ENCODE data around the gene FYCO1.

The FYCO1 gene

DNA sequence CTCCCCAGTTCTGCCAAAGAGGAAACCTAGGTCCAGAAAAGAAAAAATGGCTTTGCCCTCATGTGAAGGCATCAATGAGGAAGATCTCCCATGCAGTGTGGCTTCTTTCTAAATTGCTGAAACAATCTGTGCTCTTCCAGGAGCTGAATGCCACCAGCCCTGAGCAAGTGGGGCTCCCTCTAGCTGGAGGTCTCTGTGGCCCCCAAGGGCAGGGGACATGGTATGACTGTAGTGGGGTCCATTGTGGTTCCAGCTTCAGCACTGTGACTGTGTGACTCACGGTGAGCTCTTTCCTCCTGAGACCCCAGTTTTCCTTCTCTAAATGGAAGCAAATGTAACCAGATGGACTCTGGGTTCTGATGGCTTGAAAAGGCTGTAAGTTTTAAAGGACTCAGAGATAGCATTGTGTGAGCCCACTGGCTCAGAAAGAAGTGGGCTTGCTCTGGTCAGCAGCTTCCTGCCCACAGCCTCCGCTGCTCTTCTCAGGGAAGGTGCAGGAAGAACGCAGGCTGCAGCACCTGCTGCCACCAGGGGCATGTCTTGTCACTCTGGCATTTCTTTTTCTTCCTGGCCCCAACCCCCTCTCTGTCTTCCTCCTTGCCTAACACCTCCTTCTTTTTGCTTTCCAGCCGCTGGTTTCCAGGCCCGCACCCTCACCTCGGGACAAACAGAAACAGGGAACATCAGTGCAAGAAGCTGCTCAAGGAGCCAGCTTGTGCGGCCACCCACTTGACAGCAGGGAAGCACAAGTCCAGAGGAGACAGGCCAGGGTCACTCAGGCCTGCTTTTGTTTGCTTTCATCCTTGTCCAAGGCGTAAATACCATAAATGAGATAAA lies 58.2 kb downstream of the FYCO1 start:
- TF ChIP-seq POLR2AphosphoS5 (IDR thresholded peaks at IDR 0.05; ENCODE audit: borderline replicate concordance, low read depth, low read length), result no peak
- TF ChIP-seq FOXP2 (optimal IDR thresholded peaks at IDR 0.05; ENCODE audit: control extremely low read depth, extremely low read length, insufficient read depth), result no peak
- TF ChIP-seq EZH2 (IDR thresholded peaks at IDR 0.05), result no peak
- Histone ChIP-seq H3K4me3 (no peak overlapping the region), H3K27ac (no peak overlapping the region), H3K36me3 (ENCODE audit: insufficient read depth, low read length) (no peaks in the 10 kb centered on the region; the same call in 1 of the 2 replicates), H3K9ac (ENCODE audit: insufficient read length) (no peak overlapping the region), H3K9me3 (ENCODE audit: low read depth, low read length) (no peaks in the 10 kb centered on the region)
- DNase-seq (ENCODE audit: low read depth, low spot score), result no peak

DNA sequence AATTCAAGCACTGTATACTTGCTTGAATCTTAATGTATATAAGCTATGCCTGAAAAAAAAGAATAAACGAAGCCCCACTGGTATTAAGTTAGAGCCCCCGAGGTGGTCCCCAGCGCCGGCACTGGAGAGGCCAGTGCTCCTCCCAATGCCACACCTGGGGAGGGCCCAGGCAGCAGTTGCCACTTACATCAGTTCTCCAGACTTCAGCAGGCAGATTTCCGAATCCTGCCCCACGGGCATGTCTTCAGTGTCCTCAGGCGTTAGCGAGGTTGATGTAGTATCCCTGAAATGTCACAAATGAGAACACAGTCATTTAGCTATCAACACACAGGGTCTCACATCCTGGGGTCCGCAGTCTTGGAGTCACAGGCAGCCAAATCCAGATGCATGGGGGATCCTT lies 59.4 kb downstream of the FYCO1 start:
- TF ChIP-seq FOXP2 (optimal IDR thresholded peaks at IDR 0.05; ENCODE audit: control extremely low read depth, extremely low read length, insufficient read depth) (no peak), EZH2 (IDR thresholded peaks at IDR 0.05) (no peak), POLR2AphosphoS5 (IDR thresholded peaks at IDR 0.05; ENCODE audit: borderline replicate concordance, low read depth, low read length) (no peak)
- Histone ChIP-seq H3K4me3 (no peak overlapping the region), H3K9ac (ENCODE audit: insufficient read length) (no peak overlapping the region), H3K36me3 (ENCODE audit: insufficient read depth, low read length) (no peaks in the 10 kb centered on the region; the same call in 1 of the 2 replicates), H3K27ac (no peak overlapping the region), H3K9me3 (ENCODE audit: low read depth, low read length) (no peaks in the 10 kb centered on the region)
- no peak for DNase-seq (ENCODE audit: low read depth, low spot score)

GRCh38 chr3:45933591-45933990 lies 62.0 kb downstream of the FYCO1 start:
- no peak for DNase-seq (ENCODE audit: low read depth, low spot score)
- Histone ChIP-seq H3K36me3 (ENCODE audit: insufficient read depth, low read length) (no peaks in the 10 kb centered on the region; the same call in 1 of the 2 replicates), H3K4me3 (no peak overlapping the region), H3K9me3 (ENCODE audit: low read depth, low read length) (no peaks in the 10 kb centered on the region), H3K27ac (no peak overlapping the region), H3K9ac (ENCODE audit: insufficient read length) (no peak overlapping the region)
- TF ChIP-seq EZH2 (IDR thresholded peaks at IDR 0.05) (no peak), FOXP2 (optimal IDR thresholded peaks at IDR 0.05; ENCODE audit: control extremely low read depth, extremely low read length, insufficient read depth) (no peak), POLR2AphosphoS5 (IDR thresholded peaks at IDR 0.05; ENCODE audit: borderline replicate concordance, low read depth, low read length) (no peak)

DNA sequence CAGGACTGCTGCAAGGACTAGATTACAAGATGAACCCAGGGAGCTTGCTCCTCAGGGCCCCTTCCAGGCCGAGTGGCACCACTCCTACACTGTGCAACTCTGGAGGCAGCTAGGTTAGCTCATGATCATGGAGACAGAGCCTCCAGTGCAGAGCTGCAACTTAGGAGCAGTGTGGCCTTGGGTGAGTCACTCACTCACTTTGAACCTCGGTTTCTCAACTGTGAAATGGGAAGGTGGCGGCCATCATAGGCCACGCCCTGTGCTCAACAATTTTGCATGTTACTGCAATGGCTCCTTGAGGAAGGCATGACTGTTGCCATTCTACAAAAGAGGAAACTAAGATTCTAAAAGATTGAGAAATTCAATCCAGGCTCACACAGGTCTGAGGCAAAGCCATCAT lies 63.5 kb downstream of the FYCO1 start:
- H3K9ac ChIP-seq (ENCODE audit: insufficient read length), result no peak overlapping the region
- H3K4me3 ChIP-seq, result no peak overlapping the region
- no peak overlapping the region for H3K27ac ChIP-seq
- H3K9me3 ChIP-seq (ENCODE audit: low read depth, low read length), result no peaks in the 10 kb centered on the region
- TF ChIP-seq POLR2AphosphoS5 (IDR thresholded peaks at IDR 0.05; ENCODE audit: borderline replicate concordance, low read depth, low read length) (no peak), EZH2 (IDR thresholded peaks at IDR 0.05) (no peak), FOXP2 (optimal IDR thresholded peaks at IDR 0.05; ENCODE audit: control extremely low read depth, extremely low read length, insufficient read depth) (no peak)
- H3K36me3 ChIP-seq (ENCODE audit: insufficient read depth, low read length), result no peaks in the 10 kb centered on the region; the same call in 1 of the 2 replicates
- no peak for DNase-seq (ENCODE audit: low read depth, low spot score)

DNA sequence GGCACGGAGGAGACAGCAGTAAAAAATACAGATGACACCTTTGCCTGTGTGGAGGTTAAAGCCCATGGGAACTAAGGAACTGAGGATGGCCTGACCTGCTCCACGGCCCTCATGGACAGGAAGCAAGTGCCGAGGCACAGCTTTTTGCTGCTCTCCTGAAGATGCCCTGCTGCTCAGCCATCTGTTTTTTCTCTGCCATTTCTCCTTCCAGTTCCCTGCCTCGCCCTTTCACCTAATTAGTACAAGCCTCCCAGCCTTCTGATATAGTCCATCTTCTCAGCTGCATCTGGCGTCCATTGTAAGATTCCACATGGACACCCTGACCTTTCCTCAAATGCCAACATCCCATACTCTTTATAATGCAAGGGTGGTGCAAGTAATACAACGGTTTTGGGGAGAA lies 64.1 kb downstream of the FYCO1 start:
- no peak for DNase-seq (ENCODE audit: low read depth, low spot score)
- Histone ChIP-seq H3K27ac (no peak overlapping the region), H3K4me3 (no peak overlapping the region), H3K36me3 (ENCODE audit: insufficient read depth, low read length) (no peaks in the 10 kb centered on the region; the same call in 1 of the 2 replicates), H3K9ac (ENCODE audit: insufficient read length) (no peak overlapping the region), H3K9me3 (ENCODE audit: low read depth, low read length) (no peaks in the 10 kb centered on the region)
- TF ChIP-seq FOXP2 (optimal IDR thresholded peaks at IDR 0.05; ENCODE audit: control extremely low read depth, extremely low read length, insufficient read depth) (no peak), EZH2 (IDR thresholded peaks at IDR 0.05) (no peak), POLR2AphosphoS5 (IDR thresholded peaks at IDR 0.05; ENCODE audit: borderline replicate concordance, low read depth, low read length) (no peak)

DNA sequence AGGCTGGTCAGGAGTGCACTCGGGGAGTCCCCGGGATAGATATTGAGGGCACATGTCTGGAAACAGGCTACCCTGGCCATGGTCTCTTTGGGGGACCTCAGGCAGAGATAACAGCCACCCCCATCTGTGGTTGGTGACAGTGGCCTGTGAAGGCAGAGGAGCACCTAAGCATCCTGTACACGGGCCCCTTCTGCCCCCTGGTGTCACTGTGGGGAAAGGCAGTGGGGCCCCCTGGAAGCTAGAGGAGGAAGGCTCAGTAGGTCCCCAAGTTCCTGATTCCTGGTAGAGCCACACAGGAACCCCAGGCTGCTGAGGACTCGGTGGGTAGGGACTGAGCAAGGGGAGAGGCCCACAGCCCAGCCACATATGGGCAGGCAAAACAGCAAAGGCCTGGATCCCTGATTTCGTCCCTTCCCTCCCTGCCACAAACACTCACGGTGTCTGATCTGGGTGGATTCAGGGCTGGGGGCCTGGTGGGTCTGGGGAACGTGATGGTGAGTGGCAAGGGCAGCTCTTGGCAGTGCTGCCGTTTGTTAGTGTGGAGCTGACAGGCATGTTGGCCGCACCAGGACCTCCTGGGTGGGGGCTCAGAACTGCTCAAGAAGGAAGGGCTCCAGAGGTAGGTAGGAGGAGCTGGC lies 66.5 kb downstream of the FYCO1 start:
- Histone ChIP-seq H3K27ac (no peak overlapping the region), H3K36me3 (ENCODE audit: insufficient read depth, low read length) (no peaks in the 10 kb centered on the region; the same call in 1 of the 2 replicates), H3K9ac (ENCODE audit: insufficient read length) (no peak overlapping the region), H3K9me3 (ENCODE audit: low read depth, low read length) (no peaks in the 10 kb centered on the region), H3K4me3 (no peak overlapping the region)
- no peak for DNase-seq (ENCODE audit: low read depth, low spot score)
- TF ChIP-seq FOXP2 (optimal IDR thresholded peaks at IDR 0.05; ENCODE audit: control extremely low read depth, extremely low read length, insufficient read depth) (no peak), EZH2 (IDR thresholded peaks at IDR 0.05) (no peak), POLR2AphosphoS5 (IDR thresholded peaks at IDR 0.05; ENCODE audit: borderline replicate concordance, low read depth, low read length) (no peak)

- no peak for TF ChIP-seq FOXP2 (optimal IDR thresholded peaks at IDR 0.05; ENCODE audit: control extremely low read depth, extremely low read length, insufficient read depth)
- no peak overlapping the region for H3K4me3 ChIP-seq
- H3K9me3 ChIP-seq (ENCODE audit: low read depth, low read length), result no peaks in the 10 kb centered on the region
- no peak overlapping the region for H3K9ac ChIP-seq (ENCODE audit: insufficient read length)
- no peak overlapping the region for H3K27ac ChIP-seq
- peaks cover 3% of the 10 kb centered on the region; the same call in 1 of the 2 replicates for H3K36me3 ChIP-seq (ENCODE audit: insufficient read depth, low read length)
- no peak for DNase-seq (ENCODE audit: low read depth, low spot score)
Measured at GRCh38 chr3:45927881-45928280, 67.7 kb downstream of the FYCO1 start.

GRCh38 chr3:45923755-45924154 lies 71.9 kb downstream of the FYCO1 start:
- no peak overlapping the region for H3K4me3 ChIP-seq
- no peak for DNase-seq (ENCODE audit: low read depth, low spot score)
- no peak overlapping the region for H3K9ac ChIP-seq (ENCODE audit: insufficient read length)
- no peaks in the 10 kb centered on the region for H3K9me3 ChIP-seq (ENCODE audit: low read depth, low read length)
- H3K36me3 ChIP-seq (ENCODE audit: insufficient read depth, low read length), result peaks cover 3% of the 10 kb centered on the region; the same call in 1 of the 2 replicates
- no peak overlapping the region for H3K27ac ChIP-seq
- TF ChIP-seq POLR2AphosphoS5 (IDR thresholded peaks at IDR 0.05; ENCODE audit: borderline replicate concordance, low read depth, low read length), result no peak

Measured in SK-N-MC (cell line).